ENCODE measurements around the gene SMC1B.
"Not testable (repeated sequence)": the region's sequence is repeated elsewhere in the genome, so short reads cannot be mapped to it uniquely, and the experiment has no call there.

Gene SMC1B

GRCh38 chr22:45413368-45414211 is at the start of gene SMC1B, which contains the start of gene RIBC2:
Gene SMC1B, minus strand, starts transcription at chr22:45413599. Its CDS starts 32 bp downstream, at chr22:45413567.
Gene RIBC2, plus strand, starts transcription at chr22:45413693. Its CDS starts 194 bp downstream, at chr22:45413887.
- peak; percentile 73 for DNase-seq (ENCODE audit: low read depth)

GRCh38 chr22:45462034-45462655 is 48.7 kb upstream of the SMC1B start:
- DNase-seq (ENCODE audit: low read depth) = no peak

- no peak for DNase-seq (ENCODE audit: low read depth)
Observed at GRCh38 chr22:45460288-45461109, 47.1 kb upstream of the SMC1B start.

- no peak for DNase-seq (ENCODE audit: low read depth)
Observed at GRCh38 chr22:45459235-45459634, 45.8 kb upstream of the SMC1B start.

GRCh38 chr22:45458532-45458931 is 45.1 kb upstream of the SMC1B start:
- no peak for DNase-seq (ENCODE audit: low read depth)

- DNase-seq (ENCODE audit: low read depth) = no peak
Observed at GRCh38 chr22:45456811-45457210, 43.4 kb upstream of the SMC1B start.

- DNase-seq (ENCODE audit: low read depth) = no peak
Observed at GRCh38 chr22:45455621-45456020, 42.2 kb upstream of the SMC1B start.

GRCh38 chr22:45455212-45455611 is 41.8 kb upstream of the SMC1B start:
- DNase-seq (ENCODE audit: low read depth) = no peak

- no peak for DNase-seq (ENCODE audit: low read depth)
Observed at GRCh38 chr22:45454275-45454674, 40.9 kb upstream of the SMC1B start.

GRCh38 chr22:45453764-45454163 is 40.4 kb upstream of the SMC1B start:
- no peak for DNase-seq (ENCODE audit: low read depth)

GRCh38 chr22:45452565-45453379 is 39.4 kb upstream of the SMC1B start:
- no peak for DNase-seq (ENCODE audit: low read depth)

GRCh38 chr22:45451972-45452371 is 38.6 kb upstream of the SMC1B start:
- DNase-seq (ENCODE audit: low read depth) = no peak

- no peak for DNase-seq (ENCODE audit: low read depth)
Observed at GRCh38 chr22:45450921-45451651, 37.7 kb upstream of the SMC1B start.

GRCh38 chr22:45450101-45450785 is 36.8 kb upstream of the SMC1B start:
- no peak for DNase-seq (ENCODE audit: low read depth)

GRCh38 chr22:45449442-45449841 is 36.0 kb upstream of the SMC1B start:
- DNase-seq (ENCODE audit: low read depth) = not testable (repeated sequence)

GRCh38 chr22:45448431-45448830 is 35.0 kb upstream of the SMC1B start:
- no peak for DNase-seq (ENCODE audit: low read depth)

GRCh38 chr22:45447596-45447995 is 34.2 kb upstream of the SMC1B start:
- DNase-seq (ENCODE audit: low read depth) = not testable (repeated sequence)

- DNase-seq (ENCODE audit: low read depth) = no peak
Observed at GRCh38 chr22:45446216-45446615, 32.8 kb upstream of the SMC1B start.

GRCh38 chr22:45445031-45445710 is 31.8 kb upstream of the SMC1B start:
- no peak for DNase-seq (ENCODE audit: low read depth)

GRCh38 chr22:45444168-45444567 is 30.8 kb upstream of the SMC1B start:
- no peak for DNase-seq (ENCODE audit: low read depth)

All from stimulated activated CD8-positive, alpha-beta memory T cell treated with anti-CD3 and anti-CD28 coated beads, Interleukin-12 subunit alpha, Interleukin-12 subunit beta, amount 100 ng/mL, for 1 hour (primary cell).